Testis (tissue), 2 donors: Measurements from ENCODE around the gene CEP350.

Source experiments
- POLR2A ChIP-seq: fragments of 450-650 bp; IDR thresholded peaks from one replicate; pipeline ENCODE4 v1.6.1; 2017; ENCODE audit warnings: antibody characterized with exemption, mild to moderate bottlenecking, moderate library complexity
- TF ChIP-seq, protein P1 (sequence below), 3 experiments: fragments of 450-650 bp in 2 of 3; fragments of 200-600 bp in 1 of 3; sonication (generic) in 1 of 3; IDR thresholded peaks; one replicate each; pipeline ENCODE4 v1.5.1; 2016 to 2019; ENCODE audit warnings: antibody characterized with exemption in 3 of 3, mild to moderate bottlenecking in 2 of 3, moderate library complexity in 1 of 3

DNA sequence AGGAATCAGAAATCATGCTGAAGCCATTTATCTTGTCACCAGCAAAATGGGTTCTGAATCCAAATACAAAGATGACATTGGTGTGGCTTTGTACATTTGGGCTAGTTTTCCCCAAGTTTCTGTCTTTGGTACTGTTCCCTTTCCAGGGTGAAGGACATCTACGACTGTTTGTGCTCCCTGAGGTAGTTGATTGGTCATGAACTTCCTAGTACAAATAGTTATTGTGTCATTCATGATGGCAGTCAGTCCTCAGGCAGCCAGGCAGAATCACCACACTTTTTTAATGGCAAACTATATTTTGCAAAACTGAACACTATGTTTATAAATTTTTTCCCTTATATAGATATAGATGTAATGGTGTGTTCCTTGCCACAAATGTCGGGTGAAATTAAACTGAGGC lies 46.0 kb downstream of the CEP350 start:
- TF ChIP-seq, protein P1, sequence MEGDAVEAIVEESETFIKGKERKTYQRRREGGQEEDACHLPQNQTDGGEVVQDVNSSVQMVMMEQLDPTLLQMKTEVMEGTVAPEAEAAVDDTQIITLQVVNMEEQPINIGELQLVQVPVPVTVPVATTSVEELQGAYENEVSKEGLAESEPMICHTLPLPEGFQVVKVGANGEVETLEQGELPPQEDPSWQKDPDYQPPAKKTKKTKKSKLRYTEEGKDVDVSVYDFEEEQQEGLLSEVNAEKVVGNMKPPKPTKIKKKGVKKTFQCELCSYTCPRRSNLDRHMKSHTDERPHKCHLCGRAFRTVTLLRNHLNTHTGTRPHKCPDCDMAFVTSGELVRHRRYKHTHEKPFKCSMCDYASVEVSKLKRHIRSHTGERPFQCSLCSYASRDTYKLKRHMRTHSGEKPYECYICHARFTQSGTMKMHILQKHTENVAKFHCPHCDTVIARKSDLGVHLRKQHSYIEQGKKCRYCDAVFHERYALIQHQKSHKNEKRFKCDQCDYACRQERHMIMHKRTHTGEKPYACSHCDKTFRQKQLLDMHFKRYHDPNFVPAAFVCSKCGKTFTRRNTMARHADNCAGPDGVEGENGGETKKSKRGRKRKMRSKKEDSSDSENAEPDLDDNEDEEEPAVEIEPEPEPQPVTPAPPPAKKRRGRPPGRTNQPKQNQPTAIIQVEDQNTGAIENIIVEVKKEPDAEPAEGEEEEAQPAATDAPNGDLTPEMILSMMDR (IDR thresholded peaks at IDR 0.05): no peak
- no peak for TF ChIP-seq POLR2A
